Measurements from ENCODE around the gene HFM1. TPM values are rescaled to one million over a fixed set of nuclear protein-coding genes. Genes with fewer than 3 reads are reported as not detected.

The HFM1 gene, protein sequence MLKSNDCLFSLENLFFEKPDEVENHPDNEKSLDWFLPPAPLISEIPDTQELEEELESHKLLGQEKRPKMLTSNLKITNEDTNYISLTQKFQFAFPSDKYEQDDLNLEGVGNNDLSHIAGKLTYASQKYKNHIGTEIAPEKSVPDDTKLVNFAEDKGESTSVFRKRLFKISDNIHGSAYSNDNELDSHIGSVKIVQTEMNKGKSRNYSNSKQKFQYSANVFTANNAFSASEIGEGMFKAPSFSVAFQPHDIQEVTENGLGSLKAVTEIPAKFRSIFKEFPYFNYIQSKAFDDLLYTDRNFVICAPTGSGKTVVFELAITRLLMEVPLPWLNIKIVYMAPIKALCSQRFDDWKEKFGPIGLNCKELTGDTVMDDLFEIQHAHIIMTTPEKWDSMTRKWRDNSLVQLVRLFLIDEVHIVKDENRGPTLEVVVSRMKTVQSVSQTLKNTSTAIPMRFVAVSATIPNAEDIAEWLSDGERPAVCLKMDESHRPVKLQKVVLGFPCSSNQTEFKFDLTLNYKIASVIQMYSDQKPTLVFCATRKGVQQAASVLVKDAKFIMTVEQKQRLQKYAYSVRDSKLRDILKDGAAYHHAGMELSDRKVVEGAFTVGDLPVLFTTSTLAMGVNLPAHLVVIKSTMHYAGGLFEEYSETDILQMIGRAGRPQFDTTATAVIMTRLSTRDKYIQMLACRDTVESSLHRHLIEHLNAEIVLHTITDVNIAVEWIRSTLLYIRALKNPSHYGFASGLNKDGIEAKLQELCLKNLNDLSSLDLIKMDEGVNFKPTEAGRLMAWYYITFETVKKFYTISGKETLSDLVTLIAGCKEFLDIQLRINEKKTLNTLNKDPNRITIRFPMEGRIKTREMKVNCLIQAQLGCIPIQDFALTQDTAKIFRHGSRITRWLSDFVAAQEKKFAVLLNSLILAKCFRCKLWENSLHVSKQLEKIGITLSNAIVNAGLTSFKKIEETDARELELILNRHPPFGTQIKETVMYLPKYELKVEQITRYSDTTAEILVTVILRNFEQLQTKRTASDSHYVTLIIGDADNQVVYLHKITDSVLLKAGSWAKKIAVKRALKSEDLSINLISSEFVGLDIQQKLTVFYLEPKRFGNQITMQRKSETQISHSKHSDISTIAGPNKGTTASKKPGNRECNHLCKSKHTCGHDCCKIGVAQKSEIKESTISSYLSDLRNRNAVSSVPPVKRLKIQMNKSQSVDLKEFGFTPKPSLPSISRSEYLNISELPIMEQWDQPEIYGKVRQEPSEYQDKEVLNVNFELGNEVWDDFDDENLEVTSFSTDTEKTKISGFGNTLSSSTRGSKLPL (N-terminal part only)
- 0.55 and 0.87 TPM in 2 replicates for total RNA-seq

DNA sequence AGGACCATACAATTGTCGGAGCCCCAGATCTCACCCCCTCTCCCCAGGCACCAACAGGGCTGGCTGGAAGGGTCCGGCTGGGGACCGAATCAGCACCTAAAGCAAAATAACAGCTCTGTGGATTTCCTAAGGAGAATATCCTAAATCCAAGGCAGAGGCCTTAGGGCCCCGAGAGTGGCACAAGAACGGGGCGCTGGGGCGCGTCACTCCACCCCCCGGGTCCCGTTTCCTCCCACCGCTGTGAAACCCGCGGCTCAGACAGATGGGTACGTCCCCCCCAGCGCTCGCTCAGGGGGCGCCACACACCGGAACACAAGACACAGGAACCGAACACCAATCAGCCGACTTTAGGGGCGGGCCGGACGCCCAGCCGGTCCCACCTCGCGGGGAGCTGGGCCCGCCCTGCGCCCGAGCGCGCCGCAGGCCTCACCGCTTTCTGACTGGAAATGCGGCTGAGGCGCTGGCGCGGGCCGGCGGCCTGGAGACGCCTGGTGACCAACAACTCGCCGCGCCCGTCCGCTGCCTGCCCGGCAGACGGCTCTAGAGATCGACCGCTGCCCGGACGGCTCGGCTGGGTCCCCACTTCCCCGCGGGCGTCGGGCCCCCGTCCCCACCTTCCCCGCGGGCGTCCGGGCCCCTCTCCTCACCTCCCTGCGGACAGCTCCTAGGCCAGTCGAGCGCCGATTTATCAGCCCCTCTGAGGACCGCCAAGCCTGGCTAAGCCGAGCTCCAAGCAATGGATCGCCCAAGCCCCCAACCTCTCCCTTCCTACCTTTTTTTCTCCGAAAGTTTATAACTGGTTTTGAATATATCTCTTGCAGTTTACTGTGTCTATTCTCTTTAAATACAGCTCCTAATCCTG is at the start of gene HFM1:
HFM1 (minus strand) TSS at position 687 of the 862 bp plus-strand sequence. CDS start 3,755 bp downstream, outside the sequence.

Other genes starting within 250 kb of the HFM1 start
- 2.9 and 15.5 TPM in 2 replicates for gene CDC7, start 96.0 kb upstream of the HFM1 start, total RNA-seq

Data from uterine smooth muscle cell (primary cell).